Right lobe of liver (tissue), 6 donors: ENCODE measurements around the gene RTL1. TPM values are rescaled to one million over a fixed set of nuclear protein-coding genes. Genes with fewer than 3 reads are reported as not detected.
A peak's percentile ranks its signal among the peaks of the same experiment; 100 is the strongest.

Source experiments
- ATAC-seq, 4 donors: fragments of 200-7000 bp; cut with Tn5 transposase; one replicate each; pipeline ENCODE4 v1.9.1; 2020; ENCODE audit warnings: mild to moderate bottlenecking in 4 of 4, moderate library complexity in 4 of 4
- DNase-seq, 3 donors: peaks; one replicate each; pipeline ENCODE4 v3.0.0-alpha.2; 2020
- H3K27ac ChIP-seq, 3 donors: fragments of 200-600 bp; one replicate each; pipeline ENCODE4 v1.8.0; 2022
- H3K27me3 ChIP-seq, 2 donors: fragments of 200-600 bp; one replicate each; pipeline ENCODE4 v1.8.0; 2022
- H3K36me3 ChIP-seq, 4 donors: fragments of 200-600 bp; sonication (generic) in 1 of 4; one replicate each; pipeline versions ENCODE4 v1.5.1 to v1.8.0; 2017 to 2022; ENCODE audit warnings: control low read depth in 1 of 4
- H3K4me1 ChIP-seq, 4 donors: fragments of 200-600 bp; sonication (generic) in 1 of 4; one replicate each; pipeline versions ENCODE4 v1.5.1 to v1.8.0; 2017 to 2022; ENCODE audit warnings: control low read depth in 1 of 4
- H3K4me3 ChIP-seq, 3 donors: fragments of 200-600 bp; one replicate each; pipeline ENCODE4 v1.8.0; 2022
- H3K9me3 ChIP-seq, 4 donors: fragments of 200-600 bp; sonication (generic) in 1 of 4; one replicate each; pipeline versions ENCODE4 v1.5.1 to v1.8.0; 2017 to 2022; ENCODE audit warnings: control low read depth in 1 of 4
- POLR2A ChIP-seq: fragments of 450-650 bp; IDR thresholded peaks from one replicate; pipeline ENCODE4 v1.6.1; 2017; ENCODE audit warnings: antibody characterized with exemption, mild to moderate bottlenecking
- WGBS: methylation state at CpG from one replicate; pipeline ENCODE4 v1.1.6; 2018; ENCODE audit warnings: low coverage, low lambda C conversion rate; ENCODE audit not compliant: insufficient coverage; ENCODE audit errors: missing lambda C conversion rate; 5-methylcytosine and 5-hydroxymethylcytosine counted together
- intact Hi-C, 2 donors: fragments of 100-400 bp; cut with DNase I; formaldehyde crosslinking; loops; one replicate each; pipeline versions ENCODE4 v1.11.2 to v1.14.1; 2022
- total RNA-seq, 6 experiments: library from RNA; depleted of rRNA in 2 of 6; stranded (reverse); fragments of >200 nt in 2 of 6; fragmentation: NEBNext Ultra II Directional in 3 of 6; extraction: Animal tissue kit (Norgen Biotek cat#: 25700) in 3 of 6; gene quantifications; one replicate each; pipeline versions ENCODE4 v1.1.0 to v1.2.4, GENCODE V29; 2016 to 2023
- TF ChIP-seq, protein P1 (sequence below), 4 donors: fragments of 200-600 bp in 3 of 4; fragments of 450-650 bp in 1 of 4; IDR thresholded peaks; one replicate each; pipeline versions ENCODE4 v1.5.1 to v1.8.0; 2016 to 2022; ENCODE audit warnings: antibody characterized with exemption in 4 of 4, mild to moderate bottlenecking in 2 of 4
- donor health status: DM: no; HTN: yes; CAD: no.
- donor health status: DM: no; HTN: no; CAD: no.
- donor health status: DM: no; HTN: no; CAD: no.
- donor health status: DM: no; HTN: yes; CAD: no.
- donor health status: DM: no; HTN: yes; CAD: no.

The RTL1 gene
- total RNA-seq, 6 experiments from 2014 or later, result 0.04 TPM; not detected in 5

DNA sequence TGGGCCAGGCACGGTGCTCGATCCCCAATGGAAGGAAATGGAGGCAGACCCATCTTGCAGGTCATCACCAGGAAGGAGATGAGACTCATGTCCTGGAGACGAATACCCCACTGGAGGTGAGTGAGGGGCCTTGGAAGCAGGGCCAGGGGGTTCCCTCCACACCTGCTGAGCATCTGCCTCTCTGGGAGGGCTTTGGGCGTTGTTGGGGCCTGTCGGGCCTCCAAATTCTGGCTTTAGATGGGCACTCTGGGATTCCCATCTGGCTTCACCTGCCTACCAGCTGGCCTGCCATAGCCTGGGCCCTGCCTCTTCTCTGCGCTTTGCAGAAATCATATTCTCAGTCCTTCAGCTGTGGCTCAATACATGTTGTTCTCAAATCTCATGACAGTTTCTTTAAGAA is 13.9 kb downstream of the RTL1 start:
- DNase-seq (peak; percentile 4 to 30 (median 8)), ATAC-seq (no peak)
- 88% methylated on average over 1 of the region's 6 CpGs for WGBS
- Histone ChIP-seq H3K27ac (no peak overlapping the region), H3K27me3 (no peaks in the 10 kb centered on the region), H3K4me3 (no peak overlapping the region), H3K36me3 (no peaks in the 10 kb centered on the region), H3K9me3 (no peaks in the 10 kb centered on the region), H3K4me1 (no peaks in the 10 kb centered on the region)
- intact Hi-C loops, result no loop called here
- TF ChIP-seq, protein P1, sequence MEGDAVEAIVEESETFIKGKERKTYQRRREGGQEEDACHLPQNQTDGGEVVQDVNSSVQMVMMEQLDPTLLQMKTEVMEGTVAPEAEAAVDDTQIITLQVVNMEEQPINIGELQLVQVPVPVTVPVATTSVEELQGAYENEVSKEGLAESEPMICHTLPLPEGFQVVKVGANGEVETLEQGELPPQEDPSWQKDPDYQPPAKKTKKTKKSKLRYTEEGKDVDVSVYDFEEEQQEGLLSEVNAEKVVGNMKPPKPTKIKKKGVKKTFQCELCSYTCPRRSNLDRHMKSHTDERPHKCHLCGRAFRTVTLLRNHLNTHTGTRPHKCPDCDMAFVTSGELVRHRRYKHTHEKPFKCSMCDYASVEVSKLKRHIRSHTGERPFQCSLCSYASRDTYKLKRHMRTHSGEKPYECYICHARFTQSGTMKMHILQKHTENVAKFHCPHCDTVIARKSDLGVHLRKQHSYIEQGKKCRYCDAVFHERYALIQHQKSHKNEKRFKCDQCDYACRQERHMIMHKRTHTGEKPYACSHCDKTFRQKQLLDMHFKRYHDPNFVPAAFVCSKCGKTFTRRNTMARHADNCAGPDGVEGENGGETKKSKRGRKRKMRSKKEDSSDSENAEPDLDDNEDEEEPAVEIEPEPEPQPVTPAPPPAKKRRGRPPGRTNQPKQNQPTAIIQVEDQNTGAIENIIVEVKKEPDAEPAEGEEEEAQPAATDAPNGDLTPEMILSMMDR (IDR thresholded peaks at IDR 0.05), result no peak
- no peak for TF ChIP-seq POLR2A

DNA sequence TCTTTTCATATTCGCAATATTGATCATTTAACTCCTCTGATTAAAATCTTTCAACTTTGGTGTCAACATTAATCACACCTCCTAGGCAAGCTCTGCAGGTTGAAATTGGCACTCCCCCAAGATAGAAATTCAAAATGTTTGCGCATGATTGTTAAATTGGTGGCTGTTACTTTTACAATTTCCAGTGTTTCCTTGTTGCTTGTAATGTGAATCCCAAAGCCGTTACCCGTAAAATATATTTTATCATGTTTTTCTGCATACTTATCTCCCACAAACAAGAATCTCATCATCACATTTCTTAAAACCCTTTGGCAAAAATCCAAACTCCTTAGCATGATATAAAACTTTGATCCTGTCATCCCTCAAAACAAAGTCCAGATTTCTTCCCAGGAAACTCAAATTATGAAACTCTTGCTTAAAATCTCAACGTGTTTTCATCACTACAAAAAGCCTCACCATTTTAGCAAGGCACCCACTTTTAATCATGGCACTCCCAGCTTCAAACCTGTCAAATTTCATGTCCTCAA is 14.7 kb downstream of the RTL1 start:
- ATAC-seq (no peak), DNase-seq (no peak)
- intact Hi-C loops, result no loop called here
- H3K9me3 ChIP-seq, result no peaks in the 10 kb centered on the region
- WGBS, result 50% methylated on average over 5 of the region's 5 CpGs
- H3K36me3 ChIP-seq, result no peaks in the 10 kb centered on the region
- H3K27ac ChIP-seq, result no peak overlapping the region
- no peak overlapping the region for H3K4me3 ChIP-seq
- no peaks in the 10 kb centered on the region for H3K27me3 ChIP-seq
- no peaks in the 10 kb centered on the region for H3K4me1 ChIP-seq
- no peak for TF ChIP-seq POLR2A
- TF ChIP-seq, protein P1 (IDR thresholded peaks at IDR 0.05), result no peak

DNA sequence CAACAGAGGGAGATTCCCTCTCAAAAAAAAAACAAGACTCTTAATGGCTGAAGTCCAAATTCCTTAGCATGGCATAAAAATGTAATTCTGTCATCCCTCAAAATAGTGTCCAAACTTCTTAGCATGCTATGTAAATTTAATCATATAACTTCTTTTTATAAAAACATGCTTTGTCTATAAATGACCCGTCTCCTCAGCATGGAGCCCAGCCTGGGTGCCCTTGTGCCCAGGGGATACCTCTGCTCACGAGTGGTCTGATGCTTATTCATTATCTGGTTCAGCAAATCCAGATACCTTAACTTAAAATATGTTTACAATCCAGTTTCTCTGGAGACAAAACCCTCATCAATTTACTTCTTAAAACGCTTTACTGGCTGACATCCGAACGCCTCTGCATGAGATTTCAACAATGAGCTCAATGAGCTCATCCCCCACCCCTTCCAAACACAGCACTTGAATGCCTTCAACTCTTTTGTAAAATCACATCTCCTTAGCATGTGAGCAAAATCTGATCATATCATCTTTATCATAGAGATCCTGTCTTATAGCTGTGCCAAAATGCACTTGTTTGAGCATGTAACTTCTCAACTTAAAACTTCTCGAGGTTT is 15.7 kb downstream of the RTL1 start:
- no peaks in the 10 kb centered on the region for H3K27me3 ChIP-seq
- H3K27ac ChIP-seq, result no peak overlapping the region
- intact Hi-C loops, result no loop called here
- H3K4me1 ChIP-seq, result no peaks in the 10 kb centered on the region
- no peaks in the 10 kb centered on the region for H3K36me3 ChIP-seq
- no peaks in the 10 kb centered on the region for H3K9me3 ChIP-seq
- ATAC-seq, result no peak
- WGBS, result 65% methylated on average over 6 of the region's 6 CpGs
- TF ChIP-seq, protein P1 (IDR thresholded peaks at IDR 0.05), result no peak
- TF ChIP-seq POLR2A, result no peak
- H3K4me3 ChIP-seq, result no peak overlapping the region
- DNase-seq, result no peak

DNA sequence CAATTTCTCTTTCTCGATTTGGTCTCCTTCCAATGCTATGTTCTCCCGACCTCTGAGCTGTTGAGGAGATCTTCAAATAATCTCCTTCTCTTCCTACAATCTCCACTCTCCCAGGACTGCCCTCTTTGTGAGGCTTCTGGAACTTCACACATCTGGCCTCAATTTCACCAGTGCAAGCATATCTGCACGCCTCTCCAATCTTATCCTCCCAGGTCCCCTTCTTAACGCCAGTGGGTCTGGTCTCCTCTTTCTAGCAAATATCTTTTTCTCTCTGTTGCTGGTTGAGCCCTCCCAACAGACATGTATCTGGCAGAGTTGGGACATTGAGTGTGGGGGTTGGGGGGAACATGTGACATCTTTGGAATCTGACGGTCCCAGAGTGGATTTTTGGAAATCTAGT is 17.9 kb downstream of the RTL1 start:
- no peak overlapping the region for H3K4me3 ChIP-seq
- 48% methylated on average over 5 of the region's 5 CpGs for WGBS
- H3K27me3 ChIP-seq, result no peaks in the 10 kb centered on the region
- no peaks in the 10 kb centered on the region for H3K9me3 ChIP-seq
- TF ChIP-seq, protein P1 (IDR thresholded peaks at IDR 0.05), result no peak
- no peak for TF ChIP-seq POLR2A
- no peaks in the 10 kb centered on the region for H3K4me1 ChIP-seq
- no peaks in the 10 kb centered on the region for H3K36me3 ChIP-seq
- no peak overlapping the region for H3K27ac ChIP-seq
- intact Hi-C loops, result no loop called here
- no peak for DNase-seq
- no peak for ATAC-seq
